HL-60 (cell line): ENCODE data around the gene BRD3.

Source experiments
- DNase-seq, 2 experiments: peaks; one replicate each; pipeline ENCODE4 v3.0.0-alpha.2; 2010 to 2020; ENCODE audit warnings: low read depth in 1 of 2, low spot score in 1 of 2
- H3K27ac ChIP-seq: fragments of 250-450 bp; sonication (Bioruptor Pico); replicated peaks from 2 replicates; pipeline ENCODE4 v1.5.1; 2020; ENCODE audit warnings: mild to moderate bottlenecking, moderate library complexity
- H3K27me3 ChIP-seq: fragments of 250-450 bp; sonication (Bioruptor Pico); 2 replicates; pipeline ENCODE4 v1.5.1; 2021; ENCODE audit warnings: mild to moderate bottlenecking, moderate library complexity; ENCODE audit not compliant: insufficient read depth, poor library complexity, severe bottlenecking
- H3K4me3 ChIP-seq: replicated peaks from 2 replicates; pipeline ENCODE4 v1.5.1; 2011; ENCODE audit warnings: mild to moderate bottlenecking, control low read depth, low read length; ENCODE audit not compliant: insufficient read depth
- CTCF ChIP-seq: IDR thresholded peaks from one replicate; pipeline ENCODE4 v1.5.1; 2011; ENCODE audit warnings: low read length, control low read depth, inconsistent platforms; ENCODE audit not compliant: insufficient read depth
- GABPA ChIP-seq: IDR thresholded peaks from 2 replicates; pipeline ENCODE4 v1.6.1; 2012; ENCODE audit warnings: low read depth
- POLR2AphosphoS5 ChIP-seq: IDR thresholded peaks from 2 replicates; pipeline ENCODE4 v1.6.1; 2012; ENCODE audit warnings: low read depth
- REST ChIP-seq: IDR thresholded peaks from 2 replicates; pipeline ENCODE4 v1.6.1; 2012; ENCODE audit warnings: low read depth; ENCODE audit not compliant: insufficient replicate concordance
- SPI1 ChIP-seq: IDR thresholded peaks from 2 replicates; pipeline ENCODE4 v1.6.1; 2012; ENCODE audit warnings: low read depth, mild to moderate bottlenecking, borderline replicate concordance

BRD3 gene

GRCh38 chr9:134069480-134070399 is 1.9 kb upstream of the BRD3 start:
- DNase-seq, result no peak
- no peak overlapping the region for H3K27ac ChIP-seq
- no peak overlapping the region for H3K4me3 ChIP-seq
- H3K27me3 ChIP-seq, result peaks cover 6% of the 10 kb centered on the region
- TF ChIP-seq POLR2AphosphoS5 (no peak), SPI1 (no peak), GABPA (no peak), CTCF (no peak), REST (no peak)

GRCh38 chr9:134068744-134069479 is 1.1 kb upstream of the BRD3 start:
- H3K4me3 ChIP-seq, result peak overlapping the region; percentile 64
- peak overlapping the region; percentile 54 for H3K27ac ChIP-seq
- no peak for DNase-seq
- no peak for TF ChIP-seq SPI1
- no peak for TF ChIP-seq POLR2AphosphoS5
- TF ChIP-seq GABPA, result no peak
- TF ChIP-seq REST, result no peak
- TF ChIP-seq CTCF, result no peak
- peaks cover 6% of the 10 kb centered on the region for H3K27me3 ChIP-seq

GRCh38 chr9:134066913-134067851 is 644 bp downstream of the BRD3 start:
- H3K4me3 ChIP-seq, result peak overlapping the region; percentile 73
- TF ChIP-seq GABPA (no peak), SPI1 (peak; percentile 78), CTCF (no peak)
- H3K27ac ChIP-seq, result peak overlapping the region; percentile 95
- H3K27me3 ChIP-seq, result peaks cover 6% of the 10 kb centered on the region
- DNase-seq, result peak in 1 of 2 experiments; percentile 39
